ENCODE results near the gene KCNH5.
"Not testable (repeated sequence)": the region's sequence is repeated elsewhere in the genome, so short reads cannot be mapped to it uniquely, and the experiment has no call there.

The KCNH5 gene

GRCh38 chr14:62894736-62895135, 150.5 kb downstream of the KCNH5 start:
- Mint-ChIP-seq H3K27ac (no peak overlapping the region), H3K4me1 (no peaks in the 10 kb centered on the region), H3K9me3 (peaks cover 2% of the 10 kb centered on the region), H3K27me3 (no peaks in the 10 kb centered on the region), H3K36me3 (no peaks in the 10 kb centered on the region), H3K4me3 (no peak overlapping the region)
- DNase-seq (ENCODE audit: low spot score in 2 of 2), result no peak
- no peak for ATAC-seq (ENCODE audit: low read depth)

DNA sequence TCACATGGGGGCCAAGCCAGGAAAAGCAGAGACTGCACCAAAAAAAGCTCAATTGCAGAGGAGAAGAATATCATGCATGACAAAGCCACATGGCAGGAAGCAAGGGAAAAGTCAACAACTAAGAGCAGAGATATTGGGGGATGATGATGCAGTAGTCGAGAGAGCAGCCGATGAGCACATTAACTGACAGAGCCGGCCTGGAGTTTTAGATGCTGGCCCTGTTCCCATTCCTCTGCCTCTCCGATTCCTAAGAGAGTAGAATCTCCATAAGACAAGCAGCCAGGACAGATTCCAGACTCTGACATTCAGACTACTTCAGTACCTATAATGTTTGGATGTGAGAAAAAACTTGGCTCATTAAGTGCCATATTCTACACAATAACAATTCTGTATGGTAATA, 155.9 kb downstream of the KCNH5 start:
- Mint-ChIP-seq H3K4me1 (no peaks in the 10 kb centered on the region), H3K27ac (no peak overlapping the region), H3K27me3 (no peaks in the 10 kb centered on the region), H3K36me3 (no peaks in the 10 kb centered on the region), H3K9me3 (peaks cover 2% of the 10 kb centered on the region), H3K4me3 (no peak overlapping the region)
- ATAC-seq (ENCODE audit: low read depth) (no peak), DNase-seq (ENCODE audit: low spot score in 2 of 2) (no peak)

GRCh38 chr14:62886461-62886860, 158.8 kb downstream of the KCNH5 start:
- H3K4me1 Mint-ChIP-seq, result no peaks in the 10 kb centered on the region
- no peak overlapping the region for H3K4me3 Mint-ChIP-seq
- no peaks in the 10 kb centered on the region for H3K36me3 Mint-ChIP-seq
- H3K27ac Mint-ChIP-seq, result no peak overlapping the region
- no peaks in the 10 kb centered on the region for H3K27me3 Mint-ChIP-seq
- no peak for DNase-seq (ENCODE audit: low spot score in 2 of 2)
- no peak for ATAC-seq (ENCODE audit: low read depth)
- H3K9me3 Mint-ChIP-seq, result peaks cover 2% of the 10 kb centered on the region

- ATAC-seq (ENCODE audit: low read depth) (no peak), DNase-seq (ENCODE audit: low spot score in 2 of 2) (no peak)
- H3K9me3 Mint-ChIP-seq, result peaks cover 2% of the 10 kb centered on the region
- H3K4me1 Mint-ChIP-seq, result no peaks in the 10 kb centered on the region
- no peak overlapping the region for H3K4me3 Mint-ChIP-seq
- H3K36me3 Mint-ChIP-seq, result no peaks in the 10 kb centered on the region
- H3K27ac Mint-ChIP-seq, result no peak overlapping the region
- no peaks in the 10 kb centered on the region for H3K27me3 Mint-ChIP-seq
These were observed 159.8 kb downstream of the KCNH5 start for GRCh38 chr14:62885451-62885850.

DNA sequence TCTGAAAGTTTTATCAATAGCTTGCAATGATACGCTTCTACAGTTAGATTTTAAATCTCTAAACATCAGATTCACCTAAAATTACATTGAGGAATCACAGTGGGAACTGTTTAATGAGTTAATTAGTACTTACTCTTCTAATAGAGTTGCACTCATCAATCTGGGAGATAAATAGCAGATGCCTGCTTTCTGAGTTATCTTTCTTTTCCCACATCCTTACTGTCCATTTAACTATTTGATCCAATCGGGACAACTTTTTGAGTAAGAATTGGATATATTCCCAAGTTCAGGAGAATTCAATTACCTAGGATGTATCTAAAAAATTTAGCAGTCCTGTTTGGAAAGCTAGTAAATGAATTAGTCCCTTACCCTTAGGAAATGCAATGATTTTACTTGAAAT, 162.3 kb downstream of the KCNH5 start:
- Mint-ChIP-seq H3K27ac (no peak overlapping the region), H3K36me3 (no peaks in the 10 kb centered on the region), H3K27me3 (no peaks in the 10 kb centered on the region)

DNA sequence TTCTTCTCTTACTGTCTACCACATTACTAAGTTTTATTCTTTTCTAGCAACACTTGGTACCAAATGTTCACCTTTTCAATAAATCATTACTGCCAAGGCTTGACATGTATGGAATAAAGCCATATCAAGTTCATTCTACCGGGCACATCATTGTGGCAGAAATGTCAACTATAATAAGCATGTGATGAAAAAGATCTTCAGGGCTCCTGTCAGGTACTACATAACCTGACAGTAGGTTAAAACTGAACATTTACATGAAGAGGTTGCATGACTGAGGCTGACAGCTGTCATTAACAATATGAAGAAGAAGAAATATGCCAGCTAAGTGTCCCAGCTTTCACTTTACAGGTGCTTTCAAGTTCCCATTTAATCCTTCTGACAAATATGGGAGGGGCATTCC, 178.9 kb downstream of the KCNH5 start:
- no peak for DNase-seq (ENCODE audit: low spot score in 2 of 2)
- Mint-ChIP-seq H3K9me3 (peaks cover 1% of the 10 kb centered on the region), H3K27ac (no peak overlapping the region), H3K36me3 (no peaks in the 10 kb centered on the region), H3K4me1 (no peaks in the 10 kb centered on the region), H3K4me3 (no peak overlapping the region), H3K27me3 (no peaks in the 10 kb centered on the region)
- ATAC-seq (ENCODE audit: low read depth), result no peak

More for the DNA sequence above, 162.3 kb downstream of the KCNH5 start:
- no peak for DNase-seq (ENCODE audit: low spot score in 2 of 2)
- H3K4me3 Mint-ChIP-seq, result no peak overlapping the region
- ATAC-seq (ENCODE audit: low read depth), result no peak
- H3K4me1 Mint-ChIP-seq, result no peaks in the 10 kb centered on the region
- no peaks in the 10 kb centered on the region for H3K9me3 Mint-ChIP-seq

GRCh38 chr14:62864588-62864987, 180.7 kb downstream of the KCNH5 start:
- Mint-ChIP-seq H3K36me3 (no peaks in the 10 kb centered on the region), H3K27ac (no peak overlapping the region), H3K9me3 (peaks cover 1% of the 10 kb centered on the region), H3K4me1 (no peaks in the 10 kb centered on the region), H3K27me3 (no peaks in the 10 kb centered on the region), H3K4me3 (no peak overlapping the region)
- ATAC-seq (ENCODE audit: low read depth) (no peak), DNase-seq (ENCODE audit: low spot score in 2 of 2) (no peak)

- not testable (repeated sequence) for H3K27ac Mint-ChIP-seq; H3K4me1 Mint-ChIP-seq; H3K36me3 Mint-ChIP-seq; H3K9me3 Mint-ChIP-seq; ATAC-seq (ENCODE audit: low read depth); DNase-seq (ENCODE audit: low spot score in 2 of 2); H3K27me3 Mint-ChIP-seq; H3K4me3 Mint-ChIP-seq
These were observed 187.2 kb downstream of the KCNH5 start for GRCh38 chr14:62858011-62858410.

DNA sequence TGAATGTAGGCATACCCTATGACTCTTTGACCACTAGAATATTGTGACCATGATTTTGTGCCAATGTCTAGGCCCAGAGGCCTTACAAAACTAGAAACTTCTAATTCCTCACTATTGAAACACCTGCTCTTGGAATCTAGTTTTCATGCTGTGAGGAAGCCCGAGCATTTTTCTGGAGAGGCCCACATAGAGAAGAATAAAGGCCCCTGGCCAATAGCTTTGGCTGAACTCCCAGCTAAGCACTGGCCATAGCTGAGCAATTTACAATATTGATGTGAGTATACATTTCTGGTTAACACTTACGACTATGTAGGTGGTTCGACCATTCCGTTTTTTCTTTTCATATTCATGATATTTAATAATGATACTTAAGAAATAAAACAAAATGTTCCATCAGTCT, 190.3 kb downstream of the KCNH5 start:
- no peak for ATAC-seq (ENCODE audit: low read depth)
- DNase-seq (ENCODE audit: low spot score in 2 of 2), result no peak
- Mint-ChIP-seq H3K36me3 (no peaks in the 10 kb centered on the region), H3K4me3 (no peak overlapping the region), H3K4me1 (no peaks in the 10 kb centered on the region), H3K9me3 (no peaks in the 10 kb centered on the region), H3K27ac (no peak overlapping the region), H3K27me3 (no peaks in the 10 kb centered on the region)

DNA sequence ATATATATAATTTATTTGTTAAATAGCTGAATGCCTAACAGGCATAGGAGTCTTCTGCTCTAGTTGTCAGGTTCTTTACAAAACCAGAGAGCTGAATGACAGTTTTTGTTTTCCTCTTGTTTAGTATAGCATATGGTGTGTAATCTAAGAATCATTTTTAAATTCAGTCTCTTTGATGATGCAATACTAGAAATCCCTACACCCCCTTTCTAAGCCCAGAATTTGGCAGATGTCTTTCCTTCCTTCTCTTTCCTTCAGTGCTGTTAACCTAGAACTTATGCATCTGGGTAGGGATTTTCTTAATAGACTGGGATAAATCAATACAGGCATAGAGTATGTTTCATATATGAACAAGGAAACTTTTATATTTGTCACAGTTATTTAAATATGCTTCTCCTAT, 198.1 kb downstream of the KCNH5 start:
- H3K27me3 Mint-ChIP-seq, result no peaks in the 10 kb centered on the region
- H3K4me3 Mint-ChIP-seq, result no peak overlapping the region
- H3K4me1 Mint-ChIP-seq, result no peaks in the 10 kb centered on the region
- ATAC-seq (ENCODE audit: low read depth), result no peak
- no peak for DNase-seq (ENCODE audit: low spot score in 2 of 2)
- no peaks in the 10 kb centered on the region for H3K36me3 Mint-ChIP-seq
- H3K27ac Mint-ChIP-seq, result no peak overlapping the region
- H3K9me3 Mint-ChIP-seq, result no peaks in the 10 kb centered on the region

- ATAC-seq (ENCODE audit: low read depth), result no peak
- DNase-seq (ENCODE audit: low spot score in 2 of 2), result no peak
- Mint-ChIP-seq H3K4me3 (no peak overlapping the region), H3K27me3 (no peaks in the 10 kb centered on the region), H3K27ac (no peak overlapping the region), H3K9me3 (no peaks in the 10 kb centered on the region), H3K36me3 (no peaks in the 10 kb centered on the region), H3K4me1 (no peaks in the 10 kb centered on the region)
These were observed 200.7 kb downstream of the KCNH5 start for GRCh38 chr14:62844546-62844945.

DNA sequence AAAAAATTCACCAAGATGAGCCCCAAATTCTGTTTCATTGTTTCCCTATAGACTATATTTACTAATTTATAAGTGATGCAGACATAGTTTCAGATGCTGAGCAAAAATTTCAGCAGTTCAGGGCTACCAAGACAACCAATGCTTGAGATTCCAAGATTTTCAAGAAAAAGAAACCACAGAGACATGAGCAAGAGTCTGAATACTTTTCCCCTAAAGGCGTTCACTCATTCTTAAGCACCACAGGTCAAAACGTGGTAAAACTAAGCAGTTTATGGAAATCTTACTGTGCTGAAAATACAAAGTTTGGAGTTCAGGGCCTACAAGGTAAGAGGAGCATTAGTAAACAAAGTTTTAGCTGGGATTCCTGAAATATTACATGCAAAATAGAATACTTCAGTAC, 221.2 kb downstream of the KCNH5 start:
- peaks cover 14% of the 10 kb centered on the region for H3K9me3 Mint-ChIP-seq
- no peak for DNase-seq (ENCODE audit: low spot score in 2 of 2)

GRCh38 chr14:62819931-62820330, 225.3 kb downstream of the KCNH5 start:
- no peak overlapping the region for H3K27ac Mint-ChIP-seq
- H3K9me3 Mint-ChIP-seq, result peaks cover 16% of the 10 kb centered on the region
- no peaks in the 10 kb centered on the region for H3K4me1 Mint-ChIP-seq
- ATAC-seq (ENCODE audit: low read depth) (no peak), DNase-seq (ENCODE audit: low spot score in 2 of 2) (no peak)
- H3K4me3 Mint-ChIP-seq, result no peak overlapping the region
- H3K27me3 Mint-ChIP-seq, result no peaks in the 10 kb centered on the region
- H3K36me3 Mint-ChIP-seq, result no peaks in the 10 kb centered on the region

More for the DNA sequence above, 221.2 kb downstream of the KCNH5 start:
- Mint-ChIP-seq H3K36me3 (no peaks in the 10 kb centered on the region), H3K27ac (no peak overlapping the region), H3K4me3 (no peak overlapping the region), H3K27me3 (no peaks in the 10 kb centered on the region), H3K4me1 (no peaks in the 10 kb centered on the region)
- no peak for ATAC-seq (ENCODE audit: low read depth)

DNA sequence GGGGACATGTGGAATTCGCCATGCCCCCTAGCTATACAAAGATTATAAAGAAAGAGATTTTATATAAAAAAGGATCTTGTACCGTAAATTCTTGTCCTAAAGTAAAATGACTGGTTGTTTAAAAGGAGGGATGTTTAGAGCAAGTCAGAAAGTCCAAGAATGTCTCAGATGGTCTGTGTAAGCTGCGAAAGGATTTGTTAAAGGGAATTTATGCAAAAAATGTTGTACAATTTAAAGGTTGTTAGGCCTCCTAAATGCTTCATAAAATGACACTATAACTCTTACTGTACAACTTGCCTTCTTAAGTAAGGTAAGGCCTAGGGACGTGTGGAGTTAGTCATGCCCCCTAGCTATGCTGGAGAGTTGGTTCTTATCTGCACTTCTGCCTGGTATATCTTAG, 237.6 kb downstream of the KCNH5 start:
- Mint-ChIP-seq H3K4me3 (no peak overlapping the region), H3K36me3 (no peaks in the 10 kb centered on the region), H3K9me3 (peaks cover 2% of the 10 kb centered on the region), H3K4me1 (no peaks in the 10 kb centered on the region), H3K27ac (no peak overlapping the region), H3K27me3 (peaks cover 2% of the 10 kb centered on the region)
- no peak for ATAC-seq (ENCODE audit: low read depth)
- DNase-seq (ENCODE audit: low spot score in 2 of 2), result no peak

GRCh38 chr14:62800577-62800976, 244.7 kb downstream of the KCNH5 start:
- DNase-seq (ENCODE audit: low spot score in 2 of 2) (no peak), ATAC-seq (ENCODE audit: low read depth) (no peak)
- Mint-ChIP-seq H3K4me1 (no peaks in the 10 kb centered on the region), H3K9me3 (no peaks in the 10 kb centered on the region), H3K36me3 (no peaks in the 10 kb centered on the region), H3K27ac (no peak overlapping the region), H3K27me3 (no peaks in the 10 kb centered on the region), H3K4me3 (no peak overlapping the region)

DNA sequence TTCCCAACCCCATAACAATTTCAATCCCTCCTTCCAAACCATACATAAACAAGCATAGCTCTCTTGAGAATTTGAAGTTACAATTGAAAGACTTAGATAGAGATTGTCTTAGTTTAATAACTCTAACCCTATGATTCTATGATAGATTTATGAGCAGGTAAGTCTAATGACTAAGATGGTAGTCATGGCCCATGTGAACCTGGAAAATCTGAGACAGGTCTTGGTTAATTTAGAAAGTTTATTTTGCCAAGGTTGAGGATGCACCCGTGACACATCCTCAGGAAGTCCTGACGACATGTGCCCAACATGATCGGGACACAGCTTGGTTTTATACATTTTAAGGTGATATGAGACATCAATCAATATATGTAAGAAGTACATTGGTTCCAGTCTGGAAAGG, 248.8 kb downstream of the KCNH5 start:
- no peaks in the 10 kb centered on the region for H3K9me3 Mint-ChIP-seq
- no peak for DNase-seq (ENCODE audit: low spot score in 2 of 2)
- H3K27me3 Mint-ChIP-seq, result no peaks in the 10 kb centered on the region
- no peak overlapping the region for H3K27ac Mint-ChIP-seq
- ATAC-seq (ENCODE audit: low read depth), result no peak
- H3K36me3 Mint-ChIP-seq, result no peaks in the 10 kb centered on the region
- H3K4me3 Mint-ChIP-seq, result no peak overlapping the region
- no peaks in the 10 kb centered on the region for H3K4me1 Mint-ChIP-seq
